GM18498 (cell line): ENCODE results near the gene ADO.
A peak's percentile ranks its signal among the peaks of the same experiment; 100 is the strongest.

ENCODE experiments used
- ATAC-seq: cut with Tn5 transposase; IDR thresholded peaks from one replicate; pipeline ENCODE4 v1.9.1; 2021; ENCODE audit warnings: mild to moderate bottlenecking, moderate library complexity; ENCODE audit not compliant: unreplicated experiment

The ADO gene

GRCh38 chr10:62790571-62790970, 13.9 kb upstream of the ADO start:
- ATAC-seq = no peak

GRCh38 chr10:62792261-62792660, 12.3 kb upstream of the ADO start:
- ATAC-seq = no peak

GRCh38 chr10:62794306-62794705, 10.2 kb upstream of the ADO start:
- ATAC-seq = no peak

- no peak for ATAC-seq
Measured at GRCh38 chr10:62795100-62795499, 9.4 kb upstream of the ADO start.

GRCh38 chr10:62795762-62796161, 8.8 kb upstream of the ADO start:
- no peak for ATAC-seq

GRCh38 chr10:62796896-62797295, 7.6 kb upstream of the ADO start:
- no peak for ATAC-seq

- ATAC-seq = no peak
Measured at GRCh38 chr10:62801871-62802270, 2.6 kb upstream of the ADO start.

GRCh38 chr10:62803724-62804355, 680 bp upstream of the ADO start:
- ATAC-seq = no peak

GRCh38 chr10:62805231-62806099, 945 bp downstream of the ADO start:
- ATAC-seq = peak; percentile 11

GRCh38 chr10:62806251-62806650, 1.7 kb downstream of the ADO start:
- ATAC-seq = no peak

- ATAC-seq = no peak
Measured at GRCh38 chr10:62810156-62810902, 5.8 kb downstream of the ADO start.

- ATAC-seq = peak; percentile 30
Measured at GRCh38 chr10:62811159-62811875, 6.8 kb downstream of the ADO start.

- ATAC-seq = no peak
Measured at GRCh38 chr10:62812672-62813439, 8.3 kb downstream of the ADO start.

- no peak for ATAC-seq
Measured at GRCh38 chr10:62813453-62813852, 8.9 kb downstream of the ADO start.

- ATAC-seq = no peak
Measured at GRCh38 chr10:62813981-62814380, 9.5 kb downstream of the ADO start.

- no peak for ATAC-seq
Measured at GRCh38 chr10:62814756-62815380, 10.3 kb downstream of the ADO start.

GRCh38 chr10:62815381-62816075, 11.0 kb downstream of the ADO start:
- no peak for ATAC-seq

- no peak for ATAC-seq
Measured at GRCh38 chr10:62816076-62816330, 11.5 kb downstream of the ADO start.

- peak; percentile 82 for ATAC-seq
Measured at GRCh38 chr10:62816331-62817120, 12.0 kb downstream of the ADO start, which contains the start of gene EGR2. EGR2 (minus strand) TSS chr10:62816366; CDS start chr10:62816029, 337 bp downstream.
